ENCODE data around the gene ACBD3. TPM values are rescaled to one million over a fixed set of nuclear protein-coding genes. Genes with fewer than 3 reads are reported as not detected.

The ACBD3 gene
- total RNA-seq, 1 donor from 2014 or later, result 46.7 TPM

- peak; percentile 14 for DNase-seq (ENCODE audit: low spot score)
Measured at GRCh38 chr1:226202246-226202645, 15.7 kb upstream of the ACBD3 start.

- peak; percentile 11 for DNase-seq (ENCODE audit: low spot score)
Measured at GRCh38 chr1:226201029-226201593, 14.6 kb upstream of the ACBD3 start.

DNA sequence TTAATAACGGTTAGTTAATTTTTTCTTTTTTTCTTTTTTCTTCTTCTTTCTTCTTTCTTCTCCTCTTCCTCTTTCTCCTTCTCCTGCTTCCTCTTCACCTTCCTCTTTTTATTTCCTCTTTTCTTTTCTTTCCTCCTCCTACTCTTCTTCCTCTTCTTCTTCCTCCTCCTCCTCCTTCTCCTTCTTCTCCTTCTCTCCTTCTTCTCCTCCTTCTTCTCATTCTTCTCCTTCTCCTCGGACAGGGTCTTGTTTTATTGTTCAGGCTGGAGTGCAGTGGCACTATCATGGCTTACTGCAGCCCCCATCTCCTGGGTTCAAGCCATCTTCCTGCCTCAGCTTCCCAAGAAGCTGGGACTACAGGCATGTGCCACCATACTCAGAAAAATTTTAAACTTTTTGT lies 13.4 kb upstream of the ACBD3 start:
- no peak for DNase-seq (ENCODE audit: low spot score)

GRCh38 chr1:226195144-226195543 lies 8.6 kb upstream of the ACBD3 start:
- DNase-seq (ENCODE audit: low spot score), result no peak

DNA sequence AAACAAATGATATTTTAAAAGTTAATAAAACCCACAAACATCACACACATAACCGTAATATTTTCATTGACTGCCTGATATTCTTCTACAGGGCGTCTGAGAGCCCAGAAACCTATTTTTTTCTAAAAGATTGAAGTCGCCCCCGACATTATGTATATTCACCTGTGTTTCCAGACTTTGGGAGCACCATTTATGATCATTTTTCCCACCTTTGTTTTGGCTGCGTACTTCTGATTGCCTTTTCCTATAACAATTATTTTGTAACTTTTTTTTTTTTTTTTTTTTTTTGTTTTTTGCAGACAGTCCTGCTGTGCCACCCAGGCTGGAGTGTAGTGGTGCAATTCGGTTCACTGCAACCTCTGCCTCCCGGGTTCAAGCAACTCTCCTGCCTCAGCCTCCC lies 839 bp upstream of the ACBD3 start:
- no peak for DNase-seq (ENCODE audit: low spot score)

DNA sequence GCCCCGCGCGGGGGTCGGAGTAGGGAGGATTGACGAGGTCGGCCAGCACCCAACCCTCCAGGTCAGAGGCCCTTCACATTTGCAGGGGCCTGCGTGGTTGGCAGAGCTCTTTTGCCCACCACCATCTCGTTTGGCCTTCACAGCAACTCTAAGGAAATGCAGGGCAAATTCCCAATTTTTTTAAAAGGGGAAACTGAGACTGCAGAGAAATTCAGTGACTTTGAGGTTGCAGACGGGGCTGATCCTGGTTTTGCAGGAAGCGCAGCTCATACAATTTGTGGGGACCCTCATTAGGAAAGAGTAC lies 430 bp upstream of the ACBD3 start:
- DNase-seq (ENCODE audit: low spot score), result no peak

DNA sequence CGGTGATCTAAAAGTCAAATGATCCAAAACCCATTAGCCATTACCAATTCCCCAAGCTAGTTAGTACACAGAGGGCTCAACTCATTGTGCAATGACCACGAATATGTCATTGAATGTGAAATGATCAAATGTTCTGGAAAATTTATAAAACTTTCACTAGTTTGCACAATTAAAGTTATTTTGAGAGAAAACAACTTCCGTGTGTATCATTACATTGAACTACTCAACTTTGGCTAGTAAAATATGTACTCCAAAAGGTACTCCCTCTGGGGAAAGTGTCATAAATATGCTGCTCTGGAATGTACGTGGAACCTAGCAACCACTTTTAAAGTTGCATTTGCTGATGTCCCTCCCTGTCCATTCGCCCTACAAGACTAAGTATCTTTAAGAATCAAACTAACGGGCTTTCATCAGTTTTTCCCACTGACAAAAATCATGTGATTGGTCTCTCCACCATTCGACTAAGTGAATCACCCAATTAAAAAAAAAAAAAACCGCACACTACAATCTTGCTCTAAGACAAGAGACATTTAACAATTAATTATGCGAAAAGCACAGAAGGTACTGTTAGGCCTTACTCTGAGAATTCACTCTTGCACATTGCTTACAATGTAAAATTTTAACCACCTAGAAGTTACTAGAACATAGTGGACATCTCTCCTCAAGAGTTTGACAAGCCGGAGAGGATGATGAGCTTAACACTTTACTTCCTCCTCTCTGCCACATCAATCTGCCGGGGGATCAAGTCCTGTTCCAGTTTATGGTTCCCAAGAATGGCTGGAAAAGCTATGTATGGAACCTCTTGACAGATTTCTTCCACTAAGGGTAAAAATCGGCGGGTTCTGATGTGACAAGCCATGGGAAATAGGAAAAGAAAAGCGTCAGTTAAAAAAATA lies 1.2 kb downstream of the ACBD3 start:
- DNase-seq (ENCODE audit: low spot score), result no peak

DNA sequence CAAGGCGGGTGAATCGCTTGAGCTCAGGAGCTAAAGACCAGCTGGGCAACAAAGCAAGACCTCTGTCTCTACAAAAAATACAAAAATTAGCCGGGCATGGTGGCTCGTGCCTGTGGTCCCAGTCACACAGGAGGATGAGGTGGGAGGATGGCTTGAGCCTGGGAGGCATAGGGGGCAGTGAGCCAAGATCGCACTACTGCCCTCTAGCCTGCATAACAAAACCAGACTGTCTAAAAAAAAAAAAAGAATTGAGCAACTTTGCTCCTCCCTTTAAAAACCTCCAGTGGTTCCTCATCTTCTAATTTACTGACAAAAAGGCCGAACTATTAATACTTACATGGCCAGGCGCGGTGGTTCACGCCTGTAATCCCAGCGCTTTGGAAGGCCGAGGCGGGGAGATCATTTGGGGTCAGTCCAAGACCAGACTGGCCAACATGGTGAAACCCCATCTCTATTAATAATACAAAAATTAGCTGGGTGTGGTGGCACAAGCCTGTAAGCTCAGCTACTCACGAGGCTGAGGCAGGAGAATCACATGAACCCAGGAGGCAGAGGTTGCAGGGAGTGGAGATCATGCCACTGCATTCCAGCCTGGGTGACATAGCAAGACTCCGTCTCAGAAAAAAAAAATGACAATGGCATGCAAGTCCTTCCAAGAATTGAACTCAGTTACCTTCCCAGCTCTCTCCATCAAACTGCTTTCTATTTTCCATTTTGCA lies 4.4 kb downstream of the ACBD3 start:
- no peak for DNase-seq (ENCODE audit: low spot score)

- DNase-seq (ENCODE audit: low spot score), result no peak
Measured at GRCh38 chr1:226176870-226177269, 9.7 kb downstream of the ACBD3 start.

GRCh38 chr1:226172589-226172988 lies 14.0 kb downstream of the ACBD3 start:
- no peak for DNase-seq (ENCODE audit: low spot score)

DNA sequence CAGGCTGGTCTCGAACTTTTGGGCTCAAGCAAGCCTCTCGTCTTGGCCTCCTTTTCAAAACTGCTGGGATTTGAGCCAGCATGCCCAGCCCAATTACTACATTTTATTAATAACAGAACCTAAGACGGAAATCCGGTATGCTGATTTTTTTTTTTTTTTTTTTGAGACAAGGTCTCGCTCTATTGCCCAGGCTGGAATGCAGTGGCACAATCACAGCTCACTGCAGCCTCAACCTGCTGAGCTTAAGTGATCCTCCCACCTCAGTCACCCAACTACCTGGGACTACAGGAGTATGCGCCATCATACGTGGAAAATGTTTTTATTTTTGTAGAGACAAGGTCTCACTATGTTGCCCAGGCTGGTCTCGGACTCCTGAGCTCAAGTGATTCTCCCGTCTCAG lies 20.2 kb downstream of the ACBD3 start:
- DNase-seq (ENCODE audit: low spot score), result no peak

GRCh38 chr1:226164154-226164553 lies 22.4 kb downstream of the ACBD3 start:
- DNase-seq (ENCODE audit: low spot score), result no peak

GRCh38 chr1:226162898-226163297 lies 23.6 kb downstream of the ACBD3 start:
- no peak for DNase-seq (ENCODE audit: low spot score)

DNA sequence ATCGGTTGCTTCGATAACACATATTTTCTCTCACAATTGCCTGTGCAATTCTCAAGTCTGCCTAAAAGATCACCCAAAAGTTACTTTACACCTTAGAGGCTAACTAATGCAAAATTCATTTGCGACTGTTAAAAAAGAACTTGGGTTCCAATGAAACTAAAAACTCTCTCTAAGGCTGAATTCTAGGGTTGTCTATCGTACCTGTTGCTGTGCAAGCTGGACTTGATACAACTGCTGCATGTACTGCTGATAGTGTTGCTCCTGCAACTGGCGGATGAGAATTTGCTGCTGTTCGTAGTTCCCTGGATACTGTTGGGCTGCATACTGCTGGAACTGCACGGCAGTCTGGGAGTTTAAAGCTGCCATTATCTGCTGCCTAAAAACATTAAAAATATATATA lies 27.6 kb downstream of the ACBD3 start:
- DNase-seq (ENCODE audit: low spot score), result no peak

- DNase-seq (ENCODE audit: low spot score), result no peak
Measured at GRCh38 chr1:226158457-226158856, 28.1 kb downstream of the ACBD3 start.

GRCh38 chr1:226157761-226158316 lies 28.7 kb downstream of the ACBD3 start:
- DNase-seq (ENCODE audit: low spot score), result no peak

DNA sequence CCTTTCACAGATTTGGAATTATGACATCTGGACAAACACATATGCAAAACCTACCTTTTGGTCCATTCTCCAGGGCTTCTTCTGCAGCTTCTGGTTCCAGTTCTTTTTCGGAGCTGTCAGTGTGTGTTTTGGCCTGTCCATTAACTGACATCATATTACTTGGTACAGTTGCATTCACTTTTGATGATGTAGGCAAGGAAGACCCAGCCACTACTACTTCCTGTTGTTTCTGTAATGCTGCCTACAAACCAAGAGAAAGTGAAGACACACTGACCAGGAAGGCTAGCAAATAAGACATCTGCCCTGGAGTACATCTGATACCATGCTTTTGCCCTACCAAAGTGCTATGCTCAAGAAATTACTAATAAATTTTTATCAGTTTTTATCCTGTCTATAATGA lies 31.9 kb downstream of the ACBD3 start:
- no peak for DNase-seq (ENCODE audit: low spot score)

DNA sequence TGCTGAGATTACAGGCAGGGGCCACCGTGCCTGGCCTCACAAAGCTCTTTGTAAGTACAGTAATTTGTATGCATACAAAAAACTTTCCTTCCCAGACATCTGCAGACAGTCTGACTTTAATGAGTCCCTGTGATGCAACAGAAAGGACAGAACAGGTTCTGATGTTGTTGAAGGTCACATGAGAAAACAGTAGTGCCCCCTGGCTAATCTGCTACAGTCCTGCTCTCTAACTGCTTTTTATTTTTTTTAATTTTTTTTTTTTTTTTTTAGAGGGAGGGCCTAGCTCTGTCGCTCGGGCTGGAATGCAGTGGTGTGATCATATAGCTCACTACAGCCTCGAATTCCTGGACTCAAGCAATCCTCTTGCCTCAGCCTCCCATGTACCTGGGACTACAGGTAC lies 36.7 kb downstream of the ACBD3 start:
- no peak for DNase-seq (ENCODE audit: low spot score)

- no peak for DNase-seq (ENCODE audit: low spot score)
Measured at GRCh38 chr1:226148121-226148648, 38.4 kb downstream of the ACBD3 start.

DNA sequence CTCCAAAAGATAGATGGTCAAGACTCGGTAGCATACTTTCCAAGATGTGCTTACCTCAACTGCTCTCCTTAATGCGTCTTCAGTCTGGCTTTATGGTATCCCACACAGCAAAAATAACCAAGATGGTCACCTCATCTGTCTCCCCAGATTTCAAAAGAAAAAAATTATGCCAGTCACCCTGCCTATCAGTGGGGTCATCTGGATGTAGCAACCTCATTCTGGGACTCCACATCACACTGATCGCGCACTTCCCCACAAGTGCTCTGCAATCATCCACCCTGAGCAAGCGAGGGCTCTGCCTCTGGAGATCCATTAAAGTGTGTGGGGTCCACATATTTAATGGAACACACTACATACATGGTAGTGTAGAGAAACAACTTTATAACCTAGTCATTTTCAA lies 42.5 kb downstream of the ACBD3 start:
- no peak for DNase-seq (ENCODE audit: low spot score)

- DNase-seq (ENCODE audit: low spot score), result no peak
Measured at GRCh38 chr1:226135709-226136108, 50.8 kb downstream of the ACBD3 start.

- DNase-seq (ENCODE audit: low spot score), result no peak
Measured at GRCh38 chr1:226135059-226135651, 51.4 kb downstream of the ACBD3 start.
